Motor neuron (in vitro differentiated cells): ENCODE results near the gene TMOD1. TPM values are rescaled to one million over a fixed set of nuclear protein-coding genes. Genes with fewer than 3 reads are reported as not detected.
"Not testable (repeated sequence)": the region's sequence is repeated elsewhere in the genome, so short reads cannot be mapped to it uniquely, and the experiment has no call there.

Experiments
- ATAC-seq, 8 experiments: fragments of 200-7000 bp; cut with Tn5 transposase; replicated peaks in 6 of 8; 2 replicates each; pipeline ENCODE4 v1.8.0; 2021; ENCODE audit warnings: mild to moderate bottlenecking in 8 of 8, moderate library complexity in 8 of 8
- H3K27ac ChIP-seq, 2 donors: fragments of 250-450 bp; sonication (Bioruptor Pico); 2 replicates each; pipeline ENCODE4 v1.9.0; 2021; ENCODE audit warnings: antibody characterized with exemption in 2 of 2, mild to moderate bottlenecking in 2 of 2, moderate library complexity in 1 of 2
- H3K4me1 ChIP-seq, 2 donors: fragments of 250-450 bp; sonication (Bioruptor Pico); replicated peaks in 1 of 2; 2 replicates each; pipeline ENCODE4 v1.6.1; 2021; ENCODE audit warnings: antibody characterized with exemption in 2 of 2, mild to moderate bottlenecking in 2 of 2, moderate library complexity in 1 of 2
- H3K4me3 ChIP-seq, 5 donors: fragments of 250-450 bp; sonication (Bioruptor Pico); 2 replicates each; pipeline ENCODE4 v1.9.0; 2021; ENCODE audit warnings: antibody characterized with exemption in 5 of 5, mild to moderate bottlenecking in 5 of 5, moderate library complexity in 4 of 5
- WGBS, 10 experiments: fragments of 450-650 bp; shearing (Covaris generic); methylation state at CpG; one replicate each; pipeline ENCODE4 v1.0.0; 2022; 5-methylcytosine and 5-hydroxymethylcytosine counted together
- in situ Hi-C, 9 experiments: fragments of 400-800 bp; cut with MboI; loops; one replicate each; pipeline ENCODE4 v1.15.0; 2021; ENCODE audit warnings: low sequenced_read_pairs in 9 of 9, low pct_unique_long_range_greater_than_20kb in 2 of 9; ENCODE audit not compliant: unreplicated experiment in 9 of 9
- total RNA-seq, 8 experiments: library from RNA; unstranded; fragments of 300-600 nt; gene quantifications; 2 replicates each; pipeline versions ENCODE4 v1.2.3 to v1.2.4, GENCODE V29; 2022

The TMOD1 gene
- 10 to 100 TPM in 1 of 8 experiments, 1 to 10 TPM in 4, under 1 TPM in 3; 0.15 to 76.0 (median 1.2) TPM for total RNA-seq

DNA sequence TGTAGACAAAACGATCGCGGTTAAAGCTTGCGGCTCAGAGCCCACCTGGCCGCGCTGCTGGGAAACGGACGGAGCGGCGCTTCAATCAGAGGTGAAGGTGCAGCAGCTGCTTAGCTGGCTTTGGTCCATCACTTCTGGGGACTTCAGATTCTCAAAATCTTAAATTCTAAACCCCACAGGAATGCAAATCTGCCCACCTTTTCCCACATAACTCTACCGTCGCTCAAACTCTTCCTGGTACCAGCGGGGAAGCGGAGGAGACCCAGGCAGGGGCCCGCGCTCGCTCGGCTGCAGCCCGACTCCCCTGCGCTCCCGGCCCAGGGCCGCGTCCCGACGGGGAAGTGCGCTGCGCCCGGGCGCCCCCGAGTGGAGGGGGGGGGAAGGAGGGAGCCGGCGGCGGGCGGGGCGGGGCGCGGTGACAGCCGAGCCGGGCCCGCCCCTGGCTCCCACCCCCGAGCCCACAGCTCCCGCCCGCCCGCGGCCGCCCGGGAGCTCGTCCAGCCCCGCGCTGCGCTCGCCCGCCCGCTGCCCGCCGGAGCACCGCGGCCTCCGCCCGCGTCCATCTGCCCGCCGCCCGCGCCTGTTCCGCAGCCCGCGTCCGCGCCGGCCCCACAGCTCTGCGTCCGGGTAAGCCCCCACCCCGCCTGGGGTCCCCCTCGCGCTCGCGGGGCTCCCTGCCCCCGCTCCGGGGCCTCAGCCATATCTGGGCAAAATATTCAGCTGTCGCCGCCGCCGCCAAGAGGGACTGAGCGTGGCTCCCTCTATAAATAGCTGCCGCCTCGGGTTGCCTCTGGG is at the start of gene TMOD1:
Gene TMOD1, plus strand, starts transcription at position 490 of the 795 bp plus-strand sequence. CDS start 22,523 bp downstream, outside the sequence.
- no peak within 1 kb of the TSS for H3K27ac ChIP-seq
- in situ Hi-C loops: loop anchor here in 1 of 9 experiments (10.0 kb wide), 1 partner anchor 63 kb away; no protein-coding TSS in a partner anchor

GRCh38 chr9:97453573-97453972 is 47.9 kb upstream of the TMOD1 start:
- not testable (repeated sequence) for H3K4me1 ChIP-seq, H3K27ac ChIP-seq, ATAC-seq, H3K4me3 ChIP-seq
- in situ Hi-C loops: loop anchor here in 5 of 9 experiments (25.0 kb wide), 2 partner anchors 134 to 159 kb away; no protein-coding TSS in a partner anchor
- WGBS, 10 experiments: 62 to 100% (median 92%) methylated on average over 2 to 3 of the region's 3 CpGs; no CpG with 5 or more reads in 2 of the 10 experiments

More for the DNA sequence above, at the start of gene TMOD1:
- Histone ChIP-seq H3K4me3 (peak within 1 kb of the TSS; percentile 34 to 68 (median 43)), H3K4me1 (peaks cover 19 to 20% of the 10 kb centered on the region in 2 donors)
- peak; percentile 70 to 93 (median 84) for ATAC-seq
- WGBS, 10 experiments: 0 to 20% (median 1%) methylated on average over 1 to 11 of the region's 87 CpGs; no CpG with 5 or more reads in 2 of the 10 experiments

DNA sequence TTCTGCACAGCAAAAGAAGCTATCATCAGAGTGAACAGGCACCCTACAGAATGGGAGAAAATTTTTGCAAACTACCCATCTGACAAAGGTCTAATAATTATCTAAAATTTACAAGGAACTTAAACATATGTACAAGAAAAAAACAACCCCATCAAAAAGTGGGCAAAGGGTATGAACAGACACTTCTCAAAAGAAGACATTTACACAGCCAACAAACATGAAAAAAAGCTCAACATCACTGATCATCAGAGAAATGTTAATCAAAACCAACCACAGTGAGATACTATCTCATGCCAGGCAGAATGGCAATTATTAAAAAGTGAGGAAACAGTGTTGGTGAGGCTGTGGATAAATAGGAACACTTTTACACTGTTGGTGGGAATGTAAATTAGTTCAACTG is 44.6 kb upstream of the TMOD1 start:
- not testable (repeated sequence) for ATAC-seq, H3K4me3 ChIP-seq, H3K27ac ChIP-seq, H3K4me1 ChIP-seq
- in situ Hi-C loops: loop anchor here in 5 of 9 experiments (25.0 kb wide), 2 partner anchors 130 to 155 kb away; no protein-coding TSS in a partner anchor

DNA sequence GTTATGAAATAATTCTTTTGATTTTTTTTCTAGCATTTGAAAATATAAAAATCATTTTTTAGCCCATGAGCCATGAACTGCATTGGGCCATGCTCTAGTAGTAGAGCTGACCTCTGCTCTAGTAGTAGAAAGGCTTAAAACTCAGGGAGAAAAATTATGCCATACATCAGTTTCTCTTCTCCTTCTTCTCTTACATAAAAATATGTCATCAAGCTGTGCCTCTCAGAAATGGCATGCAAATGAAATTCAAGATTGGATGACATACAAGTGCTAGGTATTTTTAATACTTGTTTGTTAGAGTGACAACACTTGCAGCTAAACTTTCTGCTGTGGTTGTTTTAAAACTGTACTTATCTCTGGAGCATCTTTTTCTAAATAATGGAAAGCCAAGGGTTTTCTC is 42.1 kb upstream of the TMOD1 start:
- peak in 2 of 8 experiments; percentile 17 to 19 for ATAC-seq
- Histone ChIP-seq H3K27ac (no peak overlapping the region), H3K4me1 (no peaks in the 10 kb centered on the region), H3K4me3 (no peak overlapping the region)
- in situ Hi-C loops: loop anchor here in 5 of 9 experiments (25.0 kb wide), 2 partner anchors 128 to 153 kb away; no protein-coding TSS in a partner anchor

DNA sequence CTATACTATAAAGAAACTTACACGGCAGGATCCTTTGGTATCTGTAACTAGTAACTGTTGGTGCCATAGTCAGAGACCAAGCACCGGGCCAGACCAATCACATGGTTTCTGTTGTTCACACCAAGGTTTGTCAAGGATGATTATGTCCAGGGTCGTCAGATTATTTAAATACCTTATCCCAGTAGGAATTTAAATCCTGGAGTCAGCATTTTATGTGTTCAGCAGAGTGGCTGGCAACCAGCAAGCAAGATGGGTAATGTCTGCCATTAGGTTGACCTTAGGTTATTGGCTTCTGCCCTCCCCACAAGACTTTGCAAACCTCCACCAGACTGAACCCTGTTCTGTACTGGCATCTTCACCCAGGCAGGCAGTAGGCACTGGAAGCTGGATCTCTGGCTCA is 39.3 kb upstream of the TMOD1 start:
- no peak for ATAC-seq
- in situ Hi-C loops: loop anchor here in 5 of 9 experiments (25.0 kb wide), 2 partner anchors 125 to 150 kb away; no protein-coding TSS in a partner anchor
- Histone ChIP-seq H3K4me1 (no peaks in the 10 kb centered on the region), H3K27ac (no peak overlapping the region), H3K4me3 (no peak overlapping the region)
- WGBS, 10 experiments: 50 to 100% (median 100%) methylated on average over 1 to 3 of the region's 3 CpGs; no CpG with 5 or more reads in 2 of the 10 experiments

GRCh38 chr9:97462914-97463313 is 38.6 kb upstream of the TMOD1 start:
- Histone ChIP-seq H3K4me1 (no peaks in the 10 kb centered on the region), H3K4me3 (no peak overlapping the region), H3K27ac (no peak overlapping the region)
- 50 to 83% methylated on average over 1 of the region's 1 CpG; no CpG with 5 or more reads in 8 of the 10 experiments for WGBS, 10 experiments
- in situ Hi-C loops: loop anchor here in 5 of 9 experiments (25.0 kb wide), 2 partner anchors 124 to 149 kb away; no protein-coding TSS in a partner anchor
- ATAC-seq: peak in 2 of 8 experiments; percentile 27 to 34

- 78 to 100% (median 95%) methylated on average over 1 to 4 of the region's 4 CpGs; no CpG with 5 or more reads in 4 of the 10 experiments for WGBS, 10 experiments
- Histone ChIP-seq H3K27ac (no peak overlapping the region), H3K4me3 (no peak overlapping the region), H3K4me1 (no peaks in the 10 kb centered on the region)
- ATAC-seq: peak; percentile 90 to 100 (median 99)
- in situ Hi-C loops: loop anchor here in 5 of 9 experiments (25.0 kb wide), 2 partner anchors 118 to 143 kb away; no protein-coding TSS in a partner anchor
Observed at GRCh38 chr9:97468658-97469448, 32.6 kb upstream of the TMOD1 start.

DNA sequence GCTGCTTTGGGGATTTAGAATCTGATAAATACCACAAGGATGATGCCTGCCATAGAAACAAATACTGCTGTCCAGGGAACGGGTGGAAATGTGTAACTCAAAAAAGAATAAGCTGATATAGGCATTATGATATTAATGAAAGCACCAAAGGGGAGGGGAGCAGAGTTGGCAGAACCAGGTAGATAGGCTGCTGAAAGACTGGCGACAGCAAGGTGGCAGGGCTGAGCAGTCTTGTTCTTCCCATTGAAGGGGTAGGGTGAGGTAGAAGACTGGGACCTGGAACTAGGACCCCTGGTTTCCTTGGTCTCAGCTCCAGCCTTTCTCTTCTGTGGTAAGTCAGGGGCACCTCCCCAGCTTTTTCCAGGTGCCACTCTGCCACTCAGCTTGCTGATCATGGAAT is 31.4 kb upstream of the TMOD1 start:
- Histone ChIP-seq H3K4me3 (no peak overlapping the region), H3K4me1 (no peaks in the 10 kb centered on the region), H3K27ac (no peak overlapping the region)
- in situ Hi-C loops: loop anchor here in 6 of 9 experiments (10.0 to 25.0 kb wide), 3 partner anchors 117 to 142 kb away; no protein-coding TSS in a partner anchor
- WGBS, 10 experiments: 20 to 67% (median 50%) methylated on average over 1 to 2 of the region's 2 CpGs; no CpG with 5 or more reads in 5 of the 10 experiments
- peak in 1 of 8 experiments; percentile 27 for ATAC-seq

- Histone ChIP-seq H3K27ac (no peak overlapping the region), H3K4me1 (no peaks in the 10 kb centered on the region), H3K4me3 (no peak overlapping the region)
- WGBS, 10 experiments: 31 to 79% (median 67%) methylated on average over 1 to 3 of the region's 3 CpGs; no CpG with 5 or more reads in 1 of the 10 experiments
- in situ Hi-C loops: loop anchor here in 6 of 9 experiments (10.0 to 25.0 kb wide), 3 partner anchors 114 to 139 kb away; no protein-coding TSS in a partner anchor
- ATAC-seq: peak in 1 of 8 experiments; percentile 52
Observed at GRCh38 chr9:97473717-97474116, 27.7 kb upstream of the TMOD1 start.

DNA sequence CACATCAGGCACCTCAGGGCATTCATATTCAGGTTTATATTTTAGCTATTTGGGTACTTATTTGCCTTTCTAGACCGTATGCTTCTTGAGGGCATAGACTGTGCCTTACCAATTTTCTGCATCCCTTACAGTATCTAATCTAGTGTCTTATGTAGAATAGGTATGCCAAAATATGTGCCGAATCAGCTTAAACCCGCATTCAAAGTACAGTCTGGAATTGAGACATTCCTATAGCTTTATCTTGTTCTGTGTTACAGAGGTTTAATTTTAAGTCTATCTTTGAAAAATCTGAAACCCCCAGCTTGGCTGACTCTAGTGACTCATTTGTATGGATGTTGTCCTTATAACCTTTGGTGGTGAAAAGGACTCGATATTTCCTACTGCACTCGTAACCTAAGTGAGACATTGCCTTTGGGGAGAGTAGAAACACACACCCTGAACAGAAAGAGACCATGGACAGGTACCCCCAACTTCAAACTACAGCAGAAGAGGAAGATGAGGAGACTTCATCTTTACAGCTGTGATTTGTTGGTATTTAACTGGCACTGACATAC is 27.0 kb upstream of the TMOD1 start:
- no peak overlapping the region for H3K4me3 ChIP-seq
- WGBS, 10 experiments: 80 to 94% (median 89%) methylated on average over 1 to 5 of the region's 5 CpGs; no CpG with 5 or more reads in 2 of the 10 experiments
- no peaks in the 10 kb centered on the region for H3K4me1 ChIP-seq
- ATAC-seq: peak in 2 of 8 experiments; percentile 7 to 15
- in situ Hi-C loops: loop anchor here in 6 of 9 experiments (10.0 to 25.0 kb wide), 3 partner anchors 113 to 138 kb away; no protein-coding TSS in a partner anchor
- H3K27ac ChIP-seq: no peak overlapping the region

DNA sequence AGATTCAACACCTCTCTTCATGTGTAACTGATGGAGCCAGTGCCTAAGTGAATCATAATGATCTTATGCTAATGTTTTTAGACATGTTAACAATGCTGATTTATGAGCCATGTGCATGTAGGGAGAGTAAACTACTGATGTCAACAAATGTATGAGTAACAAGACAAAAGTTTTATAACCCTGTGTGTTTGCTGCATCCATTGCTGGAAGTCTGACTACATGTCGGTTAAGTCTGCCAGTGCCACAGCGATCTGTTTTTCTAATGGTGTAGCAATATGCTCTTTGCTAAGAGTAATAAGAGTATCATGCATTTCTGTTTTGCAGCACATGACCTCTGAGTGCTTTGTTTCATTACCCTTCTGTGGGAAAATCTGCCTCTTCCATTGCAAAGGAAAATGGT is 26.4 kb upstream of the TMOD1 start:
- no peaks in the 10 kb centered on the region for H3K4me1 ChIP-seq
- no peak overlapping the region for H3K4me3 ChIP-seq
- WGBS, 10 experiments: 29 to 100% (median 50%) methylated on average over 1 to 2 of the region's 2 CpGs; no CpG with 5 or more reads in 3 of the 10 experiments
- in situ Hi-C loops: loop anchor here in 1 of 9 experiments (10.0 kb wide), 1 partner anchor 130 kb away; no protein-coding TSS in a partner anchor
- ATAC-seq: peak; percentile 77 to 99 (median 91)
- H3K27ac ChIP-seq: no peak overlapping the region
